GM13976 (cell line): ENCODE measurements around the gene ITGA2.

ENCODE experiments used
- DNase-seq: peaks from one replicate; pipeline ENCODE4 v3.0.0; 2012; ENCODE audit warnings: low spot score
- CTCF ChIP-seq: IDR thresholded peaks from 2 replicates; pipeline ENCODE4 v1.5.1; 2012; ENCODE audit warnings: borderline replicate concordance, mild to moderate bottlenecking; ENCODE audit not compliant: insufficient read depth; ENCODE audit errors: extremely low read depth, missing control alignments, control extremely low read depth
- in situ Hi-C: fragments of 300-500 bp; cut with MboI; formaldehyde crosslinking; loops from one replicate; pipeline ENCODE4 v1.12.0; 2022; ENCODE audit warnings: low sequenced_read_pairs, mixed read lengths, inconsistent platforms; ENCODE audit not compliant: unreplicated experiment

ITGA2 gene

GRCh38 chr5:53024535-53024934, 35.4 kb downstream of the ITGA2 start:
- DNase-seq: no peak
- in situ Hi-C loops: no loop called here
- no peak for TF ChIP-seq CTCF

GRCh38 chr5:53025487-53025886, 36.3 kb downstream of the ITGA2 start:
- in situ Hi-C loops: no loop called here
- DNase-seq: no peak
- TF ChIP-seq CTCF: no peak

GRCh38 chr5:53027913-53028312, 38.8 kb downstream of the ITGA2 start:
- in situ Hi-C loops: no loop called here
- no peak for DNase-seq
- no peak for TF ChIP-seq CTCF

- no peak for TF ChIP-seq CTCF
- in situ Hi-C loops: no loop called here
- no peak for DNase-seq
Measured at GRCh38 chr5:53029608-53030007, 40.5 kb downstream of the ITGA2 start.

- TF ChIP-seq CTCF: no peak
- in situ Hi-C loops: no loop called here
- no peak for DNase-seq
Measured at GRCh38 chr5:53030893-53031292, 41.7 kb downstream of the ITGA2 start.

- TF ChIP-seq CTCF: no peak
- in situ Hi-C loops: no loop called here
- DNase-seq: no peak
Measured at GRCh38 chr5:53031695-53032096, 42.5 kb downstream of the ITGA2 start.

GRCh38 chr5:53032188-53032587, 43.0 kb downstream of the ITGA2 start:
- in situ Hi-C loops: no loop called here
- no peak for TF ChIP-seq CTCF
- no peak for DNase-seq
